ENCODE data around the gene RAC3. TPM values are rescaled to one million over a fixed set of nuclear protein-coding genes. Genes with fewer than 3 reads are reported as not detected.

RAC3 gene
- total RNA-seq, 1 experiment from 2014 or later, result 120 TPM

DNA sequence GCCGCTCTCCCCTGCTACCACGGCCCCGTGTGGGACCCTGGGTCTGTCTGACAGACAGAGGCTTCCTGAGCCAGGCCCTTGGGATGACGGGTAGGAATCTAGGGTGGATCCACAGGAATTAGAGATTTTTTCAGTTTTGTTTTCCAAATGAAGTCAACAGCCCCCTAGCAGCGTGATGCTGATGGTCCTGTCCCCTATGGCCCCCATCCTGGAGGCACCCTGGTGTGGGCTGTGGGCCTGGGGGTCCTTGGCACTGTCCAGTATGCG, 24.3 kb upstream of the RAC3 start:
- BruUV-seq (replicated peaks), result no TSS peak
- no peak overlapping the region for H2AFZ ChIP-seq (ENCODE audit: low read depth, low read length, poor library complexity, severe bottlenecking)
- no peaks in the 10 kb centered on the region for H3K79me2 ChIP-seq (ENCODE audit: insufficient read depth, low read length)
- TF ChIP-seq FOSL1 (IDR thresholded peaks at IDR 0.05; ENCODE audit: low read depth), result no peak
- TF ChIP-seq CBX3 (IDR thresholded peaks at IDR 0.05; ENCODE audit: low read depth), result no peak
- no peak for TF ChIP-seq ZNF274 (IDR thresholded peaks at IDR 0.05; ENCODE audit: low read depth, low read length)
- no peak for TF ChIP-seq SIN3A (IDR thresholded peaks at IDR 0.05; ENCODE audit: low read depth)
- no peak for TF ChIP-seq POLR2A (IDR thresholded peaks at IDR 0.05; ENCODE audit: borderline replicate concordance, extremely low read depth, insufficient read depth, insufficient read length)
- no peak for TF ChIP-seq EGR1 (IDR thresholded peaks at IDR 0.05; ENCODE audit: low read depth)
- TF ChIP-seq SRF (IDR thresholded peaks at IDR 0.05; ENCODE audit: low read depth), result no peak
- TF ChIP-seq, protein P1, sequence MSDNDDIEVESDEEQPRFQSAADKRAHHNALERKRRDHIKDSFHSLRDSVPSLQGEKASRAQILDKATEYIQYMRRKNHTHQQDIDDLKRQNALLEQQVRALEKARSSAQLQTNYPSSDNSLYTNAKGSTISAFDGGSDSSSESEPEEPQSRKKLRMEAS (IDR thresholded peaks at IDR 0.05), result no peak
- TF ChIP-seq TCF7L2 (IDR thresholded peaks at IDR 0.05; ENCODE audit: borderline replicate concordance, extremely low read depth, insufficient read depth, insufficient read length), result no peak
- TF ChIP-seq, protein P2, sequence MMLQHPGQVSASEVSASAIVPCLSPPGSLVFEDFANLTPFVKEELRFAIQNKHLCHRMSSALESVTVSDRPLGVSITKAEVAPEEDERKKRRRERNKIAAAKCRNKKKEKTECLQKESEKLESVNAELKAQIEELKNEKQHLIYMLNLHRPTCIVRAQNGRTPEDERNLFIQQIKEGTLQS (IDR thresholded peaks at IDR 0.05), result no peak
- no peak for TF ChIP-seq JUND (IDR thresholded peaks at IDR 0.05)
- TF ChIP-seq RAD21 (IDR thresholded peaks at IDR 0.05; ENCODE audit: low read depth), result no peak
- TF ChIP-seq SP1 (IDR thresholded peaks at IDR 0.05; ENCODE audit: low read depth), result no peak
- TF ChIP-seq, protein P3, sequence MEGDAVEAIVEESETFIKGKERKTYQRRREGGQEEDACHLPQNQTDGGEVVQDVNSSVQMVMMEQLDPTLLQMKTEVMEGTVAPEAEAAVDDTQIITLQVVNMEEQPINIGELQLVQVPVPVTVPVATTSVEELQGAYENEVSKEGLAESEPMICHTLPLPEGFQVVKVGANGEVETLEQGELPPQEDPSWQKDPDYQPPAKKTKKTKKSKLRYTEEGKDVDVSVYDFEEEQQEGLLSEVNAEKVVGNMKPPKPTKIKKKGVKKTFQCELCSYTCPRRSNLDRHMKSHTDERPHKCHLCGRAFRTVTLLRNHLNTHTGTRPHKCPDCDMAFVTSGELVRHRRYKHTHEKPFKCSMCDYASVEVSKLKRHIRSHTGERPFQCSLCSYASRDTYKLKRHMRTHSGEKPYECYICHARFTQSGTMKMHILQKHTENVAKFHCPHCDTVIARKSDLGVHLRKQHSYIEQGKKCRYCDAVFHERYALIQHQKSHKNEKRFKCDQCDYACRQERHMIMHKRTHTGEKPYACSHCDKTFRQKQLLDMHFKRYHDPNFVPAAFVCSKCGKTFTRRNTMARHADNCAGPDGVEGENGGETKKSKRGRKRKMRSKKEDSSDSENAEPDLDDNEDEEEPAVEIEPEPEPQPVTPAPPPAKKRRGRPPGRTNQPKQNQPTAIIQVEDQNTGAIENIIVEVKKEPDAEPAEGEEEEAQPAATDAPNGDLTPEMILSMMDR (IDR thresholded peaks at IDR 0.05 in 2 of 3, conservative IDR thresholded peaks at IDR 0.05 in 1 of 3; ENCODE audit: borderline replicate concordance in 1 of 3, insufficient read depth in 1 of 3, low read depth in 2 of 3, low read length in 2 of 3), result no peak
- TF ChIP-seq POLR2AphosphoS5 (IDR thresholded peaks at IDR 0.05; ENCODE audit: low read depth, low read length), result no peak
- no peak for TF ChIP-seq ELF1 (IDR thresholded peaks at IDR 0.05; ENCODE audit: borderline replicate concordance, low read depth)
- TF ChIP-seq, protein P4, sequence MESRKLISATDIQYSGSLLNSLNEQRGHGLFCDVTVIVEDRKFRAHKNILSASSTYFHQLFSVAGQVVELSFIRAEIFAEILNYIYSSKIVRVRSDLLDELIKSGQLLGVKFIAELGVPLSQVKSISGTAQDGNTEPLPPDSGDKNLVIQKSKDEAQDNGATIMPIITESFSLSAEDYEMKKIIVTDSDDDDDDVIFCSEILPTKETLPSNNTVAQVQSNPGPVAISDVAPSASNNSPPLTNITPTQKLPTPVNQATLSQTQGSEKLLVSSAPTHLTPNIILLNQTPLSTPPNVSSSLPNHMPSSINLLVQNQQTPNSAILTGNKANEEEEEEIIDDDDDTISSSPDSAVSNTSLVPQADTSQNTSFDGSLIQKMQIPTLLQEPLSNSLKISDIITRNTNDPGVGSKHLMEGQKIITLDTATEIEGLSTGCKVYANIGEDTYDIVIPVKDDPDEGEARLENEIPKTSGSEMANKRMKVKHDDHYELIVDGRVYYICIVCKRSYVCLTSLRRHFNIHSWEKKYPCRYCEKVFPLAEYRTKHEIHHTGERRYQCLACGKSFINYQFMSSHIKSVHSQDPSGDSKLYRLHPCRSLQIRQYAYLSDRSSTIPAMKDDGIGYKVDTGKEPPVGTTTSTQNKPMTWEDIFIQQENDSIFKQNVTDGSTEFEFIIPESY (IDR thresholded peaks at IDR 0.05; ENCODE audit: extremely low read depth, insufficient replicate concordance, low read length), result no peak
- TF ChIP-seq EZH2phosphoT487 (IDR thresholded peaks at IDR 0.05; ENCODE audit: borderline replicate concordance), result no peak
- TF ChIP-seq EZH2 (IDR thresholded peaks at IDR 0.05), result no peak
- TF ChIP-seq, protein P5, sequence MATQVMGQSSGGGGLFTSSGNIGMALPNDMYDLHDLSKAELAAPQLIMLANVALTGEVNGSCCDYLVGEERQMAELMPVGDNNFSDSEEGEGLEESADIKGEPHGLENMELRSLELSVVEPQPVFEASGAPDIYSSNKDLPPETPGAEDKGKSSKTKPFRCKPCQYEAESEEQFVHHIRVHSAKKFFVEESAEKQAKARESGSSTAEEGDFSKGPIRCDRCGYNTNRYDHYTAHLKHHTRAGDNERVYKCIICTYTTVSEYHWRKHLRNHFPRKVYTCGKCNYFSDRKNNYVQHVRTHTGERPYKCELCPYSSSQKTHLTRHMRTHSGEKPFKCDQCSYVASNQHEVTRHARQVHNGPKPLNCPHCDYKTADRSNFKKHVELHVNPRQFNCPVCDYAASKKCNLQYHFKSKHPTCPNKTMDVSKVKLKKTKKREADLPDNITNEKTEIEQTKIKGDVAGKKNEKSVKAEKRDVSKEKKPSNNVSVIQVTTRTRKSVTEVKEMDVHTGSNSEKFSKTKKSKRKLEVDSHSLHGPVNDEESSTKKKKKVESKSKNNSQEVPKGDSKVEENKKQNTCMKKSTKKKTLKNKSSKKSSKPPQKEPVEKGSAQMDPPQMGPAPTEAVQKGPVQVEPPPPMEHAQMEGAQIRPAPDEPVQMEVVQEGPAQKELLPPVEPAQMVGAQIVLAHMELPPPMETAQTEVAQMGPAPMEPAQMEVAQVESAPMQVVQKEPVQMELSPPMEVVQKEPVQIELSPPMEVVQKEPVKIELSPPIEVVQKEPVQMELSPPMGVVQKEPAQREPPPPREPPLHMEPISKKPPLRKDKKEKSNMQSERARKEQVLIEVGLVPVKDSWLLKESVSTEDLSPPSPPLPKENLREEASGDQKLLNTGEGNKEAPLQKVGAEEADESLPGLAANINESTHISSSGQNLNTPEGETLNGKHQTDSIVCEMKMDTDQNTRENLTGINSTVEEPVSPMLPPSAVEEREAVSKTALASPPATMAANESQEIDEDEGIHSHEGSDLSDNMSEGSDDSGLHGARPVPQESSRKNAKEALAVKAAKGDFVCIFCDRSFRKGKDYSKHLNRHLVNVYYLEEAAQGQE (IDR thresholded peaks at IDR 0.05; ENCODE audit: low read depth), result no peak
- peaks cover 28 to 35% of the 10 kb centered on the region in 2 experiments for H3K4me1 ChIP-seq (ENCODE audit: control insufficient read depth in 1 of 2, insufficient read depth in 2 of 2, low read length in 2 of 2)
- H3K36me3 ChIP-seq (ENCODE audit: control insufficient read depth in 1 of 2, insufficient read depth in 2 of 2, low read length in 2 of 2), result no peaks in the 10 kb centered on the region
- no peaks in the 10 kb centered on the region for H3K9me2 ChIP-seq (ENCODE audit: insufficient read depth)
- H3K9me3 ChIP-seq (ENCODE audit: control insufficient read depth in 1 of 2, insufficient read depth in 1 of 2, low read depth in 1 of 2, low read length in 2 of 2), result no peaks in the 10 kb centered on the region
- H3K27ac ChIP-seq (ENCODE audit: low read depth, low read length), result no peak overlapping the region; the same call in 1 of the 2 replicates
- ChIA-PET CTCF (no interaction called here), RAD21 (ENCODE audit: low non-redundant PET in 1 of 2, low total read pairs in 2 of 2, uncharacterized antibody in 2 of 2, unreplicated experiment in 2 of 2) (no interaction called here), POLR2A (no interaction called here)
- ATAC-seq, result no peak
- no peaks in the 10 kb centered on the region for H4K20me1 ChIP-seq (ENCODE audit: insufficient read depth)
- H3K4me2 ChIP-seq (ENCODE audit: low read length), result no peak overlapping the region
- DNase-seq (ENCODE audit: low read depth, low spot score), result no peak
- no peak overlapping the region for H3K4me3 ChIP-seq (replicated peaks in 1 of 2; ENCODE audit: low read depth in 1 of 2, low read length in 2 of 2)
- no peaks in the 10 kb centered on the region for H3K27me3 ChIP-seq (ENCODE audit: insufficient read depth, low read length)
- no peak overlapping the region for H3K9ac ChIP-seq (ENCODE audit: low read length)
- intact Hi-C loops (cut with micrococcal nuclease), result no loop called here
